NCI-H524 (cell line): Measurements from ENCODE around the gene SPAG9.
A peak's percentile ranks its signal among the peaks of the same experiment; 100 is the strongest.
"Not testable (repeated sequence)": the region's sequence is repeated elsewhere in the genome, so short reads cannot be mapped to it uniquely, and the experiment has no call there.

Source experiments
- DNase-seq, 2 experiments: peaks; one replicate each; lab custom pipeline; 2025; lab: John Stamatoyannopoulos, UW

SPAG9 gene

DNA sequence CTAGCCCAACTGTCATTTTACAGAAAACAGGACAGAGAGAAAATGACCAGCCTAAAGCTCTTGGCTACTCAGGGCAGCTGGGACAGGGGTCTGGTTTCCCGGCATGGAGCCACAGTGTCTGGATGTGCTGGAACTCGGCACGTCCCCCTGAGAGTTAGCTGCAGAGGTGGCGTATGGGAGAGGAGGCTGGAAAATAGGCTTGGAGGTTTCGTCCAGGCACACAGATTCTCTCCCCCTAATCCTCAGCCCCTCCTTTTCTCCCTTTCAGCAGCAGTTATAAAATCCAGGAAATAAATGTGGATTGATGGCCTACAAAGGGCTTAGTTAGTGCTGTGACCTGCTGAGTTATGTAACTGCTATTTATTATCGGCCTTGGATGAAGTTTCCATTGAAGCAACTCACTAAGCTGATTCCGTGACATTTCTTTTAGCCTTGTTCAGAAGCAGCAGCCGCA is 165.0 kb downstream of the SPAG9 start:
- DNase-seq = peak in 1 of 2 experiments; percentile 23

DNA sequence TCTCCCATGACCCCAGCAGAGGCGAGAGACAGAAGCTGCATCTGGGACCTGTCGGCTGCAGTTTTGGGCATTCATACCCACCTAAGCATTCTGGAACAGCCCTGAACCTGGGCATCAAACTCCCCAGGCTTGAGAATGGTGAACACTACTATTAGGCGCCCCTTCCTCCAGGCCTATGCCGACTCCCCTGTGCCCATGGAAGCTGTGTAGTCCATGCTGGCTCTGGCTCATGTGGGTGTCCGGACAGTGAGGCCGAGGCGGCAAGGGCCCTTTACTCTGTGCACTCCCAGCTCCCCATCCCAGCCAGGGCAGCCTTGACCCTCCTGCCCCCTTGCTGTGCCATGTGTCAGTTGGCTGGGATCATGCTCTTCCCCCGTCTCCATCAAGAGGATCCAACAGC is 165.5 kb downstream of the SPAG9 start:
- no peak for DNase-seq

DNA sequence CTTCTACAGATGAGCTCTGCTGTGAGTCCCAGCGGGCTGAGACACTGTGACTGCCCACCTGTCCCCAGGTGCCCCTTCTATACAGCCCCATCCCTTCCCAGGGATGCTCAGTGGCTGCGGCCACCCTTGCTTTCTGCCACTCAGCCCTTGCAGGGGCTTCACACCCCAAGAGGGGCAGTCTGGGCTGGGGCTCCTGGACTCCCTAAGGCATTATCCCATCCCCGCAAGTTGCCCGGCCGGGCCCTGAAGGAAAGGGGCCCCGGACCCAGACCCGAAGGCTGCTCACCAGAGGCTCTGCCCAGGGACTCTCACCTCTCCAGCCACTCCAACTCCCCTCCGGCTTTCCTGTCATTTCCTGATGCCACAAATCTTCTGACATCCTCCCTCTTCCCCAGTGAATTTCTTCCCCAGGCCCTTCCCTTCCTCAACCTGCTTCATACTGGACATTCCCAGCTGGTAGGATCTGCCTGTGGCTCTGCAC is 166.0 kb downstream of the SPAG9 start:
- no peak for DNase-seq

DNA sequence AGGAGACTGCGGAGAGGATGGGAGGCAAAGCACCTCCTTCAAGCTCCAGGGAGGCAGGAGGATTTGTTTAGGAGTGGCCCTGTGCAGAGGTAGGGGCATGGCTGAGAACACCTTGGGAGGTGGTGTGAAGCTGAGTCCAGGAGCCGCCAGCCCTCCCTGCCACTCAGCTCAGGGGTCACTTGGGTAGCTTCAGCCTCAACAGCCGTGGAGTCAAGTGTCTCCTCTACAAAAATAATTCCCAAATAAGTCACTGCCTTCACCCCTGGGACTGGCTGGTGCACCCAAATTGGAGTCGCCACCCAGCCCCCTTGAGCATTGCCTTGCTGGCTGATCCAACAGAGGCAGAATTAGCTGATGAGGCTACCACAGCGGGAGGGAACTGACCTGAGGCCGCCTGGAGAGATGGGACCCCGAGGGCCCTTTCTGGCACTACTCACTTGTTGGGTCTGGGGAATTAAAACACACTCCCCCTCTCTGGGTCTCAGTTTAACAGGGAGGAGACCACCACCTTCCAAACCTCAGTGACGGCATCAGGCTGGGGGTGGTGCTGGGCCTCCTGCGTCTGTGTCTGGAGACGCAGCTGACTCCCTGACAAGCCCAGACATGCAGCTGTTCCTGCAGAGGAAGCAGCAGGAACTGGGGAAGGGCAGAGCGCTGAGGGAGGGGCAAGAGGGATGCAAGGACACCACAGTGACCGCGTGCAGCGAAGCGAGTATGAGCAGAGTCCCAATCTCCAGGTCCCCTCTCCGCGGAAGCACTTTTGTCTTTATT is 166.7 kb downstream of the SPAG9 start:
- DNase-seq = peak; percentile 52 to 91

DNA sequence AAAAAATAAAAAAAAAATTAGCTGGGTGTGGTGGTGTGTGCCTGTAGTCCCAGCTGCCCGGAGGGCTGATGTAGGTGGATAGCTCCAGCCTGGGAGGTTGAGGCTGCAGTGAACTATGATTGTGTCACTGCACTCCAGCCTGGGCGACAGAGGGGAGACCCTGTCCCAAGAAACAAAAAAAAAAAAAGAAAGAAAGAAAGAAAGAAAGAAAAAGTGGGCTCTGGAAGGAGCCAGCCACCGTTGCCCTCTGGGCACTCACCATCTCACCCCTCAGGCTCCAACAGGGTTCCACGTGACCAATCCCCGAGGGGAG is 167.2 kb downstream of the SPAG9 start:
- DNase-seq = no peak

DNA sequence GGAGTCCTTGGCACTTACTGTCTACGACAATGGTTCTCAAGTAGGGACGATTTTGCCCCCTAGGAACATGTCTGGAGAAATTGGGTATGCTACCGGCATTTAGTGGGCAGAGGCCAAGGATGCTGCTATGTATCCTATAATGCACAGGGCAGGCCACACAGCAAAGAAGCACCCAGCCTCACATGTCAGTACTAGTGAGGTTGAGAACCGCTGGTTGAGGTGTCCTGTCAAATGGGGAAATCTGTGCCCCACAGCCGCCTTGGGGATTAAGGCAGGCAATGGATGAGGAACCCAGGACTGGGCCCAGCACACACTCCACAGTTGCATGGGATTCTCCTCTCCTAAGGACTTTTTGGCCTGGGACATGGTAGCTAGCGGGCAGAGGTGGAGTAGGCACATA is 167.8 kb downstream of the SPAG9 start:
- no peak for DNase-seq

DNA sequence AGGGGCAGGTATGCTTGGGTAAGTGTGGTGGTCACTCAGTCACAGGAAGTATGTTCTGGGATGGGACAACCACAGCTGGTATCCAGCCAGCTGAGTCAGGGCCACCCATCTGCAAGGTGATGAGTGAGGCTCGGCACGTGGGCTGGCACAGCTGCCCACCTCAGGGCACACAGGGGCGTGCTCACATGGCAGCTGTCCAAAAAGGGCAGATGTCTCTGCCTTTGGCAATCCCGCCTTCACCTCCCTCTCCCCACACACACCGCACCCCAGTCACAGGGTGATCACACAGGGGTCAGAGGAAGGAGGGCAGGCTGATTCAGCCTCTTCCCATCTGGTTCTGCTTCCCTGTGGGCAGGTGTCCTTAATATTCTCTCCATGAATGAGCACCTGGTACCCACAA is 168.7 kb downstream of the SPAG9 start:
- DNase-seq = peak; percentile 94 to 98

DNA sequence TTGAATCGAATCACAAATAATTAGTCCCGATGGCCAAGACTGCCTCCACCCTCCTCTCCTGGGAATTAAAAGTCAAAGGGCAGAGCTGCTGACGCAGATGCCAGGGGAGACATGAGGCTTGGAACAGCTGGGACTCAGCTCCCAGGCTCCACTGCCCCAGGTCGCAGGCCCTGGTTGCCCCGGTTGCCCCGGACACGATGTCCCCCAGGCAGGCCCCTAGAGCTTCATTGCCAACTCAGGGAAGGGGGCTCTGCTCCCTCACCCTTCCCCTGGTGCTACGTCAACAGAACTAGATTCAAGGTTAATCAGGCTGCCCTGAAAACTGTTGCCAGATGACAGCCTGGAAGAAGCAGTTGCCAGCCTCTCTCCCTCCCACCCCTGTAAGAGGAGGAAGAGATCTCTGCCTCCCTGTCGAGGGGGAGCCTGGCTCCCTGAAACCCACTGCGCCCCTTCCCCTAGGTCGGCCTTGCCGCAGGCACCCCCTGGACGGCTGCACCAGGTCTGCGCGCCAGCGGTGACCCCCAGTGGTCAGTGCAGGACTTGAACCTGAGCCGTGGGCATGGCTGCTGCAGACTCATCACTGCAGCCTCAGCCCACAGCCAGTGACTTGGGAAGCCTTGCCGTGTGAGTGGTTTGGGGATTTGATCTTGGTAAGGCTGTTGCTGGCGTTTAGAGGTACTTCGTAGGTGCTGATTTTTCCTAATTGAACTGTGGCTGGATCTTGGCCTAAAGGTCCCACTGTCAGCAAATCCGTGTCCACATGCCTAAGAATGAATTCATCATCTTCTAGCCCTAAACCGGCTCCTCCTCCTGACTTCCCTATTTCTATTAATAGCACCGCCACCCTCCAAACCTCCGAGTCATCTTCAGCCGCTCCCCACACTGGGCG is 170.4 kb downstream of the SPAG9 start:
- peak; percentile 54 to 76 for DNase-seq

DNA sequence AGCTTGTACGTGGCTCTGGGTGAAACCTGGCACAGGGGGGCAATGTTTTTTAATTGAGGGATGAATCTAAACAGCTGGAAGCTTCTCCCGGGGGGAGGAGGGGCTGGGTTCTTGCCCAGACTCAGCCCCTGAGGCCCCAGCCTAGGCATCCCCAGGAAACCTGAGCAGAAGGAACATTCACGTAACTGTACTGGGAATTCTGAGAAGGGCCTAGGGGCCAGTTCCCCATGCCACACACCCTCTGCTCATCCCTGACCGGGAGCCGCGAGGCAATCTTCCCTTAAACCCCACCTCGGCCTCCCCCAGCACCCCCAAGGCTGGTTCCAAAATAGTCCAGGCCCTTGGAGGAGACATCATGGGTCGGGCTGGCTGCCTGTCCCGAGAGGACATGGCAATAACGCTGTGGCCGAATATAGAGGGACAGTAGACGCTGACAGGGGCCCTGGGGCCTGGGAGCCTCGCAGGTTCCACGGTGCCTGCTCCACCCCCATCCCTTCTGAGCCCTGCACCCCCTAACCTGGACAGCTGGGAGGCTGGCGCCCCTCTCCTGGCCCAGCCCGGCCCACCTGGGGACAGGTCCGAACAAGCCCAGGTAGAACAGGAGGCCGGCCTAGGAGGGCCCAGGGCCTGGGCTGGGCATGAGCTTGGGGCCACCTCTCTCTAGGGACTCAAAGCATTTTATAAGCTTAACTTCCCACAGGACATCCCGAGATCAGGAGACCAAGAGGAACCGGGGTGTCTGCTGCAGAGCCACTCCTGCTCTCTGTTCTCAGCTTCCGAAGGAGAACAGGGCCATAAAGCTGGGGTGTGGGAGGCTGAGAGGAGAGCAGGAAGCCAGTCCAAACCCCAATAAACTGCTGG is 171.3 kb downstream of the SPAG9 start:
- peak; percentile 35 to 59 for DNase-seq

DNA sequence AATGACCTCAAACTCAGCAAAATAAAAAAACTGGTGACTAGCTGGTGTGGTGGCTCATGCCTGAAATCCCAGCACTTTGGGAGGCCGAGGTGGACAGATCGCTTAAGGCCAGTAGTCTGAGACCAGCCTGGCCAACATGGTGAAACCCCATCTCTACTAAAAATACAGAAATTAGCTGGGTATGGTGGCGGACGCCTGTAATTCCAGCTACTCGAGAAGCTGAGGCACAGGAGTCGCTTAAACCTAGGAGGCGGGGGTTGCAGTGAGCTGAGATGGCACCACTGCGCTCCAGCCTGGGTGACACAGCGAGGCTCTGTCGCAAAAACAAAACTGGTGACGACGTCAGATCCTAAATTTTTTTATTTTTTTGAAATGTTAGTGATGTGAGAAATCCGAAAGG is 172.0 kb downstream of the SPAG9 start:
- no peak for DNase-seq

DNA sequence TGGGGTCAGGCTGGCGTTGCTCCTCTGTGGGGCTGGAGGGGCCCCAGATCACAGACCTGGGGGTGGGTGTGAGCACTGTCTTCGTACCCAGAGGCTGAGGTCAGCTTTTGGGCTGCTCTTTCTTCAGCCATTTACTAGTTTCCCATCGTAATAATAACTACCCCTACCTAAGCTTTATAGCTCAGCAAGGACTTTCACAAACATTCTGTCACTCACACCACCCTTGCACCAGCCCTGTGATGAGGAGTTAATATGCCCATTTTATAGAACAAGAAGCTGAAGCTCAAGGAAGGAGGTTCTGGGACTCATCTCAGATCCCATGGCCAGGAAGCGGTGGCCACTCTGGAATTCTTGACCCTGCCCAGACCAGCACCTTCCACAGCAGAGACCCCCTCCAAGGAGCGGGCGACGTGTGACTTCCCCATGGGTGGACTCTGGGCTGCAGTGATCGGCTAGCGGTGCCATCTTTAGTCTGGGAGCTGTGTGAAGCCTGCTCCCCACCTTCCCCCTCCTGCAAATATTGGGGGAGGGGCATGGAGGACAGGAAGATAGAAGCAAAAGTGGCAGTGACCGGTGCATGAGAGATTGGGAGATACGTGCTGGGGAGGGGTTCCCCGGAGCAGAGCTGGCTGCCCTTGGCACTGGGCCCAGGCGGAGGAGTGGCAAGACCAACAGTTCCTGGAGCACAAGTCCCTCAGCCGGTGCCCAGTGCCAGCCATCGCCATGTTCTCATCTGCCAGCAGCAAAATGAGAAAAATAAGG is 172.7 kb downstream of the SPAG9 start:
- DNase-seq = peak in 1 of 2 experiments; percentile 27

DNA sequence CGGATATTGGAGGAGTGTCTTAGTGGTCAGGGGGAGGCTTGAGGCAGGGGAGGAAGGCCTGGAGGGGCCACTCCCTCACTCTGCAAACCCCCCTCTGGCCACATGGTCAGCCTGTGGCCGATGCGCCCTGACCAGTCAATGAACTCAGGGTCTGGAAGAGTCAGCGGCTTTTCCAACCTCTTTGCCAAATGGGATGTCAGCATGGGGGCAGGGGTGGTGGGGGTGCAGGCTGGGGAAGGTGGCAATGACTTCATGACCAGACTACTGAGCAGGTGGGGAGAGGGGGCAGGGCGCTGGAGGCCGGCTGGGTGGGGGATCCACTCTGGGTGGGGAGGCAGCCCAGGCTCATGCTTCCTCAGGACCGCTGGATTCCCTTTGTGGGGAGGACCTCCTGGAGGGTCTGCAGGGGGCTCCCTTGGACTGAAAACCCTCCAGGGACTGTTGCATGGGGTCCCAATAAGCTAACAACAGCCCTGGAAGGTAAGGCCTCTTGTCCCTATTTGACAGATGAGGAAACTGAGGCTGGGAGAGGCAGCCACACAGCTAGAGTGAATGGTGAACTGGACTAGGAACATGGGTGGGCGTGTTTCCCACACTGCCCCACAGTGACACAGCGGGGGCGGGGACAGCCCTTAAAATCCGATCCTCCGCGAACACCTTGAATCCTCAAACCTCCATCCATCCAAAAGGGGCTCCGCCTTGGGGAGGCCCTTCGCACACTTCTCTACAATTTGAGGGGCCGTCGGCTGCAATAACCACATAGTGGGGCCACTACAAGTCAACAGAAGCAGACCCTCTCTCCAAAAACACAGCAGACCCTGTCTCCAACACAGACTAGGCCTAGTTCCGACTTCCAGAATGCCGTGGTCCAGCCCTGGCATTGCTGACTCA is 173.5 kb downstream of the SPAG9 start:
- DNase-seq = no peak

DNA sequence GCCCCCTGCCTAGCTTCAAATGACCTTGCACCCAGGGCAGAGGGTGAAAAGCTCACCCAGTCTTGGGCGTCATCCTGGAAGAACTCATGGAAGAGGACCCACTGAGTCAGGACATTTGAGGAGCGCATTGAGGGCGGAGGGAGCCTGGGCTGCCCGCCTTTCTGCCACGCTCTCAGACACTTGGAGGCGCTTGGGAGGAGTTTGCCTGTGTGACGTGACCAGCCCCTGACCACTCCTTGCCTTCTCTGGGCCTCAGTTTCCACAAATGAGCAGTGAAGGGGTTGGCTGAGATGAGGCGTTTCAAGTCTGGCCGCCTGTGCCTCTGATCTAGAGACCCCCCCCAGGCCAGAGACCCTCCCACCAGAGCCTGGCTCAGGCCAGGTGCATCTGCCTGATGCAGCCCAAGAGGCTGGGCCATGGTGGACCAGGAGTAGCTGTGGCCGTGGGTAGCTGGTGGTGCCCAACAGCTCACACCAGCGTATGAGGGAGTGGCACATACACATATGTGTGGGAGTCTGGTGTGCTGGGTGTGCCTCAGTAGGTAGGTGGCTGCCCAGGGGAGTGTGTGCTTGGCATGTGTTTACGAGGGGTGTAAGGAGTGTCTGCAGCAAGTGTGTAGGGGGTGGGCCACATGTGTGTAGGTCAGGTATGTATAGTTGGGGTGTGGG is 174.3 kb downstream of the SPAG9 start:
- no peak for DNase-seq

DNA sequence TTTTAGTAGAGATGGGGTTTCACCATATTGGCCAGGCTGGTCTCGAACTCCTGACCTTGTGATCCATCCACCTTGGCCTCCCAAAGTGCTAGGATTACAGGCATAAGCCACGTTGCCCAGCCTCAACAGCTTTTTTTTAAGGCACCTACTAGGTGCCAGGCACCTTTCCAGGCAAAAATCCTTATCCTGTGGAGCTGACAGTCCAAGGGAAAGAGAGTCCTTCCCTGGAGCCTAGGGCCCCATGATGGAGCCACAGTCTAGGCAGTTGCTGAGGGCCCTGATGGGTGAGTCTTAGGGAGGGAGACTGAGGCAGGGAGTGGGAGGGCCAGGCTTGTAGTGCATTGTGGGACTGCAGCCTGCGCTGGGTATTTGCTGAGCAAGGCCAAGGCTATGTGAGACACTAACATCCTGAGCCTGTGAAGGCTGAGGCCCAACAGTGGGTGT is 174.9 kb downstream of the SPAG9 start:
- DNase-seq = no peak

DNA sequence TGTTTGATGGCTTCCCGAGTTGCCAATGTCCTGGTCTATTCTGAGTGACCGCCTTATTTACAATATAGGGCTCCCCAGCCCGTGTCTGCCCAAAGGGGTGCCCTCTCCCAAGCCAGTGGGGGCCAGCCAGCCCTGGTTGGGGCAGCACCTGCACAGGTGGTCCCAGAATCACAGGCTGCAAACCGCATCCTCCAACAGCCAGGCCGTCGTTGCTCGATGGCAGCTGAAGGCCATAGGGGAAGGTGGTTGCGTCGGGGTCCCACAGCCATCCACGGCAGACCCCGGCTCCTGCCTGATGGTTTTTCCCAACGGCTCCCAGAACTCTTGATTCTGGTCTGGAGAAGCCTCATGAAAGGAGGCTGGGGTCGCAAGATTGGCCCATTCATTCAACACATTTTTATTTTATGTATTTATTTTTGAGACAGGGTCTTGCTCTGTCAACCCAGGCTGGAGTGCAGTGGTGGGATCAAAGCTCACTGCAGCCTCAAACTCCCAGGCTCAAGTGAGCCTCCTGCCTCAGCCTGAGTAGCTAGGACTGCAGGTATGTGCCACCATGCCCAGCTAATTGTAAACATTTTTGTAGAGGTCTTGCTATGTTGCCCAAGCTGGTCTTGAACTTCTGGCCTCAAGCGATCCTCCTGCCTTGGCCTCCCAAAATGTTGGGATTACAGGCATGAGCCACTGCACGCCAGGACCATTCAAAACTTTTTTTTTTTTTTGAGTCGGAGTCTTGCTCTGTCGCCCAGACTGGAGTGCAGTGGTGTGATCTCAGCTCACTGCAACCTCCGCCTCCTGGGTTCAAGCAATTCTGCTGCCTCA is 175.6 kb downstream of the SPAG9 start:
- DNase-seq = no peak

DNA sequence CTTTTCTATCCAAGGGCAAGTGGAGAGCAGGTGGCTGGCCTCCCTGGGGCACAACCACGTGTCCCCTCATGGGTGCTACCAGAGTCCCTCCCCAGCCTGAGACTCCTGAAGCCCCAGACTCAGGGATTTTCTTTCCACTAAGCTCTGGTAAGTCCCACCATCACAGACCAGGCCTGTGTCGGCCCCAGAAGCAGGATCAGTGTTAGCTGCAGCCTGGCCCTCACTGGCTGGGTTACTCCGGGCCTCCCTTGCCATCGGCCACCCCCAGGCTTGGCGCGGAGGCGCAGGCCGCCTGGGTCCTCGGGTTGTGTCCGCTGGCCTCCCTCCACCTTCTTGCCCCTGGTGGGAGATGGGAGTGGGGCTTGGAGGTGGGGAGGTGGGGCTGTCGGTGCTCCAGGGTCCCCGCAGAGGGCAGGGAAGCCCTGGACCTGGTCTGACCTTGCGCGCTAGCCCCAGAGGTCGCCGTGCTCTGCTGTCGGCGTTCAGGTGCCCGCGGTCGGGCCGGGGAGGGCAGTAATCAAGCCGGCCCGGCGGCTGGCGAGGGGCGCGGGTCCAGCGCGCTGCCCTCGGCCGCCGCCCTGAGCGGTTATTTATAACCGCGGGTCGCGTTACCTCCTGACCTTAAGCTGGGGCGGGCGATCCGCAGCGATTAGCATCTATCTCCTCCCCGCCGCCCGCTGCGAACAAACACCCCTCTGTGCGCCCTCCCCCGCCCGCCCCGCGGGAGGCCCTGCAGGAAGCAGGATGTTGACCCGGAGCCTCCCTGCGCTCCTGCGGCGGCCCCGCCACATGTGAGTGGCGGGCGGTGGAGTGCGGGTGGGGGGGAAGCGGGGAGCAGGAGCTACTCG is 176.4 kb downstream of the SPAG9 start:
- DNase-seq = peak; percentile 66 to 72

DNA sequence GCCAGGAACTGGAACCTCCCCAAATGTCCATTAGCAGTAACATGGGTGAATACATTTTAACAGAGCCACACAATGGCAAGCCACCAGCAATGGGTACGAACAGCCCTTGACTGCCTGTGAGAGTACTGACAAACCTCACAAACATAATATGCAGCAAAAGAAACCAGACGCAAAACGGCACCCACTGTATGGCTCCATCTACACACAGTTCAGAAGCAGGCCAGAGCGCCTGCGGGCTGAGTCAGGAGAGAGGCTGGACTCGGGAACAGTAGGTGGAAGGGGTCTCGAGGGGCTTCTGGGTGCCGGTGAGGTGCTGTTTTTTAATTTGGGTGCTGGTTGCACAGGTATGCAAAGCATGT is 177.1 kb downstream of the SPAG9 start:
- no peak for DNase-seq

DNA sequence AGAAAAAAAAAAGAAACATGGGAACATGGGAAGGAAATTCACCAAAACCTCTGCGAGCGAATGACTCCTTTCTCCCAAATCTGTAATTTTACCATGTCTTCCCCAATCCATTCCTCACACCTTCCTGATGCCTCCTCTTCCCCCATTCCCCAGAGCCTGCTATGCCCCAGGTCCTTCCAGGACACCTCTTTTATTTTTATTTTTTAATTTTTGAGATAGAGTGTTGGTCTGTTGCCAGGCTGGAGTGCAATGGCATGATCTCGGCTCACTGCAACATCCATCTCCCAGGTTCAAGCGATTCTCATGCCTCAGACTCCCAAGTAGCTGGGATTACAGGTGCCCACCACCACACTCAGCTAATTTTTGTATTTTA is 179.0 kb downstream of the SPAG9 start:
- DNase-seq = not testable (repeated sequence)
